Astrocyte (in vitro differentiated cells and primary cell): Measurements from ENCODE around the gene NPB. TPM values are rescaled to one million over a fixed set of nuclear protein-coding genes. Genes with fewer than 3 reads are reported as not detected.

Experiments
- DNase-seq: peaks from one replicate; pipeline ENCODE4 v3.0.0-alpha.2; 2010; ENCODE audit warnings: low read depth
- FAIRE-seq: peaks from 2 replicates; lab custom pipeline; 2011; peaks lifted over from hg19 to GRCh38; lab: Jason Lieb, UNC
- H2AFZ ChIP-seq: 2 replicates; pipeline ENCODE4 v1.6.0; 2012; ENCODE audit warnings: low read depth, low read length, inconsistent platforms
- H3K27ac ChIP-seq: 2 replicates; pipeline ENCODE4 v1.5.1; 2011; ENCODE audit warnings: low read depth, low read length, inconsistent platforms
- H3K27me3 ChIP-seq: 2 replicates; pipeline ENCODE4 v1.6.0; 2011; ENCODE audit warnings: low read length, inconsistent platforms; ENCODE audit not compliant: insufficient read depth
- H3K36me3 ChIP-seq: 2 replicates; pipeline ENCODE4 v1.5.1; 2011; ENCODE audit warnings: low read length, inconsistent platforms; ENCODE audit not compliant: insufficient read depth
- H3K4me1 ChIP-seq: 2 replicates; pipeline ENCODE4 v1.5.1; 2011; ENCODE audit warnings: low read length, inconsistent platforms; ENCODE audit not compliant: insufficient read depth
- H3K4me2 ChIP-seq: 2 replicates; pipeline ENCODE4 v1.6.0; 2012; ENCODE audit warnings: low read length, inconsistent platforms
- H3K4me3 ChIP-seq: 2 replicates; pipeline ENCODE4 v1.5.1; 2011; ENCODE audit warnings: low read depth, mild to moderate bottlenecking, low read length, inconsistent platforms; ENCODE audit not compliant: insufficient read depth
- H3K79me2 ChIP-seq: 2 replicates; pipeline ENCODE4 v1.6.0; 2012; ENCODE audit warnings: mild to moderate bottlenecking, low read length, inconsistent platforms; ENCODE audit not compliant: insufficient read depth
- H3K9ac ChIP-seq: 2 replicates; pipeline ENCODE4 v1.6.0; 2012; ENCODE audit warnings: mild to moderate bottlenecking, low read length, inconsistent platforms
- H3K9me3 ChIP-seq: 2 replicates; pipeline ENCODE4 v1.5.1; 2012; ENCODE audit warnings: low read depth, mild to moderate bottlenecking, low read length, inconsistent platforms; ENCODE audit not compliant: insufficient read depth
- H4K20me1 ChIP-seq: 2 replicates; pipeline ENCODE4 v1.6.0; 2012; ENCODE audit warnings: low read length, inconsistent platforms; ENCODE audit not compliant: insufficient read depth
- H3K27ac Mint-ChIP-seq: one replicate; pipeline ENCODE4 v1.8.0; 2021; ENCODE audit warnings: mild to moderate bottlenecking, mixed read lengths; ENCODE audit not compliant: unreplicated experiment
- H3K27me3 Mint-ChIP-seq: one replicate; pipeline ENCODE4 v1.8.0; 2021; ENCODE audit warnings: low read depth, mixed read lengths; ENCODE audit not compliant: unreplicated experiment
- H3K36me3 Mint-ChIP-seq: one replicate; pipeline ENCODE4 v1.8.0; 2021; ENCODE audit warnings: low read depth, mixed read lengths; ENCODE audit not compliant: unreplicated experiment
- H3K4me1 Mint-ChIP-seq: one replicate; pipeline ENCODE4 v1.8.0; 2021; ENCODE audit warnings: low read depth, mixed read lengths; ENCODE audit not compliant: unreplicated experiment
- H3K4me3 Mint-ChIP-seq: one replicate; pipeline ENCODE4 v1.8.0; 2021; ENCODE audit warnings: mild to moderate bottlenecking, moderate library complexity, mixed read lengths; ENCODE audit not compliant: unreplicated experiment
- H3K9me3 Mint-ChIP-seq: one replicate; pipeline ENCODE4 v1.8.0; 2021; ENCODE audit warnings: mild to moderate bottlenecking, mixed read lengths; ENCODE audit not compliant: unreplicated experiment
- CTCF ChIP-seq: IDR thresholded peaks from 2 replicates; pipeline ENCODE4 v1.5.1; 2011; ENCODE audit warnings: low read depth, mild to moderate bottlenecking, inconsistent platforms, low read length, moderate library complexity; ENCODE audit not compliant: insufficient read depth
- EZH2 ChIP-seq: IDR thresholded peaks from 2 replicates; pipeline ENCODE4 v1.6.1; 2012; ENCODE audit warnings: mild to moderate bottlenecking, low read length, inconsistent platforms; ENCODE audit not compliant: insufficient read depth
- total RNA-seq: library from RNA; stranded (reverse); gene quantifications from 2 replicates; pipeline ENCODE4 v1.2.1, GENCODE V29; 2021

The NPB gene
- total RNA-seq, 1 donor from 2014 or later, result 2.0 TPM

GRCh38 chr17:81918832-81919545 lies 17.0 kb downstream of the NPB start:
- FAIRE-seq, result no peak
- Histone ChIP-seq H3K9ac (no peak overlapping the region), H3K79me2 (peaks cover 87% of the 10 kb centered on the region), H3K4me1 (peaks cover 18% of the 10 kb centered on the region), H3K9me3 (no peaks in the 10 kb centered on the region), H3K4me3 (no peak overlapping the region), H3K36me3 (peaks cover 12% of the 10 kb centered on the region), H4K20me1 (peaks cover 80% of the 10 kb centered on the region), H3K4me2 (no peak overlapping the region), H3K27me3 (no peaks in the 10 kb centered on the region), H3K27ac (no peak overlapping the region), H2AFZ (no peak overlapping the region)
- Mint-ChIP-seq H3K4me3 (peak overlapping the region; percentile 87), H3K27me3 (no peaks in the 10 kb centered on the region), H3K27ac (peak overlapping the region; percentile 53), H3K36me3 (peaks cover 16% of the 10 kb centered on the region), H3K9me3 (no peaks in the 10 kb centered on the region), H3K4me1 (peaks cover 13% of the 10 kb centered on the region)
- TF ChIP-seq EZH2 (no peak), CTCF (no peak)
- DNase-seq, result no peak

- H2AFZ ChIP-seq, result no peak overlapping the region
- H3K27me3 ChIP-seq, result no peaks in the 10 kb centered on the region
- no peak overlapping the region for H3K4me3 Mint-ChIP-seq
- H3K9ac ChIP-seq, result no peak overlapping the region
- peaks cover 5% of the 10 kb centered on the region for H3K36me3 ChIP-seq
- H4K20me1 ChIP-seq, result peaks cover 81% of the 10 kb centered on the region
- H3K27ac ChIP-seq, result no peak overlapping the region
- no peak overlapping the region for H3K4me3 ChIP-seq
- FAIRE-seq (no peak), DNase-seq (no peak)
- H3K36me3 Mint-ChIP-seq, result peaks cover 10% of the 10 kb centered on the region
- peaks cover 21% of the 10 kb centered on the region for H3K4me1 Mint-ChIP-seq
- peaks cover 26% of the 10 kb centered on the region for H3K4me1 ChIP-seq
- no peaks in the 10 kb centered on the region for H3K9me3 ChIP-seq
- H3K4me2 ChIP-seq, result no peak overlapping the region
- H3K27ac Mint-ChIP-seq, result peak overlapping the region; percentile 23
- H3K27me3 Mint-ChIP-seq, result no peaks in the 10 kb centered on the region
- no peak for TF ChIP-seq EZH2
- TF ChIP-seq CTCF, result no peak
- H3K79me2 ChIP-seq, result peaks cover 93% of the 10 kb centered on the region
- no peaks in the 10 kb centered on the region for H3K9me3 Mint-ChIP-seq
Measured at GRCh38 chr17:81920612-81921536, 18.8 kb downstream of the NPB start.
